ENCODE data around the gene IRF9.

GRCh38 chr14:24135584-24135833 lies 25.6 kb upstream of the IRF9 start:
- TF ChIP-seq, protein P1, sequence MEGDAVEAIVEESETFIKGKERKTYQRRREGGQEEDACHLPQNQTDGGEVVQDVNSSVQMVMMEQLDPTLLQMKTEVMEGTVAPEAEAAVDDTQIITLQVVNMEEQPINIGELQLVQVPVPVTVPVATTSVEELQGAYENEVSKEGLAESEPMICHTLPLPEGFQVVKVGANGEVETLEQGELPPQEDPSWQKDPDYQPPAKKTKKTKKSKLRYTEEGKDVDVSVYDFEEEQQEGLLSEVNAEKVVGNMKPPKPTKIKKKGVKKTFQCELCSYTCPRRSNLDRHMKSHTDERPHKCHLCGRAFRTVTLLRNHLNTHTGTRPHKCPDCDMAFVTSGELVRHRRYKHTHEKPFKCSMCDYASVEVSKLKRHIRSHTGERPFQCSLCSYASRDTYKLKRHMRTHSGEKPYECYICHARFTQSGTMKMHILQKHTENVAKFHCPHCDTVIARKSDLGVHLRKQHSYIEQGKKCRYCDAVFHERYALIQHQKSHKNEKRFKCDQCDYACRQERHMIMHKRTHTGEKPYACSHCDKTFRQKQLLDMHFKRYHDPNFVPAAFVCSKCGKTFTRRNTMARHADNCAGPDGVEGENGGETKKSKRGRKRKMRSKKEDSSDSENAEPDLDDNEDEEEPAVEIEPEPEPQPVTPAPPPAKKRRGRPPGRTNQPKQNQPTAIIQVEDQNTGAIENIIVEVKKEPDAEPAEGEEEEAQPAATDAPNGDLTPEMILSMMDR (IDR thresholded peaks at IDR 0.05; ENCODE audit: low read length) = no peak
- TF ChIP-seq EZH2 (optimal IDR thresholded peaks at IDR 0.05; ENCODE audit: low read depth, low read length) = no peak
